HG02759 (cell line): Measurements from ENCODE around the gene SOCS7.
"Not testable (repeated sequence)": the region's sequence is repeated elsewhere in the genome, so short reads cannot be mapped to it uniquely, and the experiment has no call there.

Experiments used
- ATAC-seq: cut with Tn5 transposase; IDR thresholded peaks from one replicate; pipeline ENCODE4 v1.9.1; 2021; ENCODE audit warnings: mild to moderate bottlenecking, moderate library complexity; ENCODE audit not compliant: unreplicated experiment

SOCS7 gene

GRCh38 chr17:38437313-38437712 lies 85.7 kb downstream of the SOCS7 start:
- ATAC-seq = not testable (repeated sequence)

DNA sequence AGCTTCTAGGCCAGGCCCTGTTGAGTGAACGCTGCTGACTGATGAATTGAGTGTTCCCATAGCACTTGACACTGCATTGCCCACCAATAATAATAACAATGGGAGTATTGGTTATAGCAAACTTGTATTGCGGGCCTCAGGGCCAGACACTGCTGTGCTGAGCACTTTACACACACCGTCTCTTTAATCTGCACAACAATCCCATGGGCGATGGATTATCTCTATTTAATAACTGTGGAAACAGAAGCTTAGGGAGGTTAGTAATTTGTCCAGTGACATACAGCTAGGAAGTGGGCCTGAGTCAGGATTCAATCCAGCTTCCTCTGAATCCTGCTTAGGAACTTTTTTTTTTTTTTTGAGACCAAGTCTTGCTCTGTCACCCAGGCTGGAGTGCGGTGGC lies 87.8 kb downstream of the SOCS7 start:
- no peak for ATAC-seq

DNA sequence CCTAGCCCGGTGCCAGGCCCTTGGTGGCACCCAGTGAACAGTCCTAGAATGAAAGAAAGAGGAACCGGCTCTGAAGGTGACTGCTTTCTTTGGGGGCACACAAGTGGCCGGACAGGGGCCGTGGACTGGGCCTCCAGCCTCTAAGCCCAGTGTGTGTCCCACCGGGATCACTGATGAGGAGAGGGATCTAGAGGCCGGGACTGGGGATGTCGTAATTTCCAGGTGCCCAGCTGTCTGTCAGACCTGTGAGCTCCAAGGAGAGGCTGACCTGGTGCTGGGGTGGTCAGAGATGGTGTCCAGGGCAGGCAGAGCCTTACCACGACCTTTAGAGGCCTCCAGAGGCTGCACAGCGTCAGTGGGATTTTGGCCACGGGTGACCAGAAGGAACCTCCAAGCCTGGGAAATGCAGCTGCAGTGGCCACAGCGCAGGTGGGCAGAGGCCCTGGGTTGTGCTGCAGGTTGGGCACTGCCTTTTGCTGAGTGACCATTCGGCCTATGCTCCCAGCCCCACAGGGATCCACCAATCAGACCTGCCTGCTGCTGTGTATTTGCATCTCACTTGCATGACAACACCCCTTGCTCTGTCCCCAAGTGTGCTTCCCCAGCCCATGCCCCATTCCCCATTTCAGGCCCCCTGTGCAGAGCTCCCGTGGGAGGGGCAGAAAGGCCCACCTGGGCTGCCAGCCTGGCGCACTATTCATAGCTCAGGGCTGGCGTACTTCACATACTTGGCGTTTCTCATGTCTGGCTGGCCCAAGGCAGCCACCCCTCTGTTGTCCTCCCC lies 89.2 kb downstream of the SOCS7 start:
- no peak for ATAC-seq

- no peak for ATAC-seq
These were observed 89.9 kb downstream of the SOCS7 start for GRCh38 chr17:38441429-38442061.

- ATAC-seq = no peak
These were observed 90.9 kb downstream of the SOCS7 start for GRCh38 chr17:38442548-38442947.

DNA sequence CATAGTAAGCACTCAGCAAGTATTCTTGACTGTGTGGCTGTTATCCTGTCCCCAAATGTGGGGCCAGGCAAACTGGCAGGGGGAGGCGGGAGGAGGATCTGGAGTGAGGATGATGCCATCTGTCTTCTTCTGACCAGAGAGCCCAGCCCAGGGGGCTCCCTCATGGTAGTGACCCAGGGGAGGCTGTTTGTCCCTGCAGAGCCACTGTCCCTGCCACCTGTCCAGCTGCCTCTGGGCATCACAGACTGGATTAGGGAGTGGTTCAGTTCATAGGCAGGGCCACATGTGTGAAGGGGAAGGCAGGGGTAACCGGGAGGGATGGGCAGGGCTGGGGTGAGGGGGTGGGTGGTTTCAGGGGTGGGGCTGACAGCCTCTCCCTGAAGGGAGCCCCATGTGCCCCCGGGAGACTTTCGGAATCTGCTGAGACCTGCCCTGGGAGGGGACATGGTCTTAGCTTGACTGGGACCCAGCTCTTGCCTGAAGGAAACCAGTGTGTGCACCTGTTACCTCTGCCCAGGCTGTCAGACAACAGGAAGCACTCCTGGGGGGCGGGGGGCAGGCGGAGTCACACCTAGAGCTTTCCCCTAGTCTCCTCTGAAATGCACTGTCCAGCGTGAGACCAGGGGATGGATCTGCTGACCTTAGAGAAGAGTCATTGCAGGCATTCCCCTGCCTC lies 91.8 kb downstream of the SOCS7 start:
- no peak for ATAC-seq

- no peak for ATAC-seq
These were observed 92.5 kb downstream of the SOCS7 start for GRCh38 chr17:38444151-38444550.

DNA sequence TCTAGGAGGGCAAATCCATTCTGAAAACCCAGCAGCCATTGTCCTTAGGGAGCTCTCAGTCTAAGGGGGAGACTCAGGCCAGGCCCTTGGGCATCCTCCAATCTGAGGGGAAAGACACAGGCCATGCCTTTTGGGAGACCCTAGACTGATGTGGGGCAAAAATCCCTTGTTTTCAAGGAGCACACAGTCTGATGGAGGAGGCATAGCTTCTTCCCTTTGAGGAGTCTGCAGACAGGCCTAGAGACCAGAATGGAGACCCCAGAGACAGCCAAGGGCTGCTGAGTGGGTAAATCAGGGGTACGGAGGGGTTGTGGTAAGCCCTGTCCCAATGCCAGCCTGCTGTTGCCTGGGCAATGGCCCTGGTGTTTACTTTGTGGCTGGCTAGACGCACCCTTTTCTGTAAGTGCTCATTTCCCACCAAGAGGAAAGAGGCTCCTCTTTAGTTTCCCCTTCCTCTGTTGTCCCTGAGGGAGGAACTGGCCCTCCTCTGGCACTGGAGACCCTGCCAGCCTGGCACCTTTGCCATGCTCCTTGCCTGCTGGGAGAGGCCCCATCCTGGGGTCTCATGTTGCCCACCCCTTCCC lies 96.0 kb downstream of the SOCS7 start:
- ATAC-seq = no peak

DNA sequence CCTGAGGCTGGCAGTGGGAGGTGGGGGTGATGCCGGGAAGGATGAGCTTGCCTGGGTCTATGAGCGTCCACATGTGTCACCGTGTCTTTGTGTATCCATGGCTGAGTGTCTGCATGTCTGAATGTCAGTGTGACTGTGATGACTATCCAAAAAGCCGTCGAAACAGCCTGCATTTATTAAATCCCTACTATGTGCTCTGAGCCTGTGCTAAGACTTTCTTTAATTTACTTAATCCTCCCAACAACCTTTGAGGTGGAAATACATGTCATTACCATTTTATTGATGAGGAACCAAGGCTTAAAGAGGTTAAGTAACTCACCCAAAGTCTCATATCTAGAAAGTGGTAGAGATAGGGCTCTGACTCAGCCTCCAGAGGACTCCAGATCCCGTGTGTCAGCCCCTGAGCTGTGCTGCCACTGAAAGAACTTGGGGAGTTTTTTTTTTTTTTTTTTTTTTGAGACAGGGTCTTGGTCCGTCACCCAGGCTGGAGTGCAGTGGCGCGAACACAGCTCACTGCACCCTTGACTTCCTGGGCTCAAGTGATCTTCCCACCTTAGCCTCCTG lies 96.6 kb downstream of the SOCS7 start:
- ATAC-seq = no peak

DNA sequence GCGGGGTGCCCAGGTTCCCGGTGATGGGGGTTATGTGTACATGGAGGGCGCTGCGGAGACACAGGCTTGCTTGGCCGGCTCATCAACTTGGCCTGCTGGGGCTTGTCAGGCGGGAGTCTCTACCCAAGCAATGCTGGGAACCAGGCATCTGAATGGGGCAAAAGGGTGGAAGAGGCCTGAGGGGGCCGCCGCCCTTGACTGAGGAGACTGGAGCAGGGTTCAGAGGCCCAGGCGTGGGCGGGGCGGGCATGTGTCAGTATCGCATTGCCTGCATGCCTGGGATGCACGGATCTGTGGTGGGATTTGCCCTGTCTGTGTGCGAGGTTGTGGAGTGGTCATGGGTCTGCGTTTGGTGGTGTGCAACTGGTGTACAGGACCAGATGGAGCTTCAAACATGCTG lies 97.7 kb downstream of the SOCS7 start:
- no peak for ATAC-seq

- no peak for ATAC-seq
These were observed 98.9 kb downstream of the SOCS7 start for GRCh38 chr17:38450557-38451029.

- no peak for ATAC-seq
These were observed 99.6 kb downstream of the SOCS7 start for GRCh38 chr17:38451030-38451839.

DNA sequence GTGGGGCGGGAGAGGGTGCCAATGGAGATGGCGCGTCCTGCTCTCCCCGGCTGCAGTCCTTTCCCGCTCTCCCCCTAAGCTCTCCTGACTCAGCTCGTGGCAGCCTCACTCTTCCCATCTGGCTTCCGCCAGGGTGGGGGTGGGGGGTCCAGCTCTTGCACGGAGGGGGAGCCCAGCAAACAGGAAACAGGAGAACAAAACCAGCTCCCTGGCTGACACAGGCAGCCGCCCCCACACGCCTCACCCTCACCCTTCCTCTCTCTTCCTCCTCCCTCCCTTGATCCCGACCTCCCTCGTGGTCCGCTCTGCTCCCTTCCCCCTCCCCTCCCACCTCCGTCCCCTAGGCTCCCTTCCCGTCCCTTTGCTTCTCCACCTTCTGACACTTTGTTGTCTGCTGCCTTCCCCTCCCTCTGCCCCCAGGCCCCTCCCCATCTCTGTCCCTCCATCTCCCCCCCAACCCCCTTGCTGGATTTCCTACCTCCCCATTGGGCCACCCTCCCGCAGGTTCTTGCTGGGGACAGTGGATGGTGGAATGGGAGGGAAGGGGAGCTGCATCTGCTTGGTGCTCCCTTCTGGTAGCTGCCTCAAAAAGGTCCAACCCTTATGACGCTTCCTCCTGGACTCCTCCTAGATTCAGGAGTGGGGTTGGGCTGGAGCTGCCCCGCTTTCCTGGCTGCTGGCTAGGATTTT lies 100.3 kb downstream of the SOCS7 start:
- ATAC-seq = no peak

- ATAC-seq = no peak
These were observed 101.1 kb downstream of the SOCS7 start for GRCh38 chr17:38452719-38453118.

DNA sequence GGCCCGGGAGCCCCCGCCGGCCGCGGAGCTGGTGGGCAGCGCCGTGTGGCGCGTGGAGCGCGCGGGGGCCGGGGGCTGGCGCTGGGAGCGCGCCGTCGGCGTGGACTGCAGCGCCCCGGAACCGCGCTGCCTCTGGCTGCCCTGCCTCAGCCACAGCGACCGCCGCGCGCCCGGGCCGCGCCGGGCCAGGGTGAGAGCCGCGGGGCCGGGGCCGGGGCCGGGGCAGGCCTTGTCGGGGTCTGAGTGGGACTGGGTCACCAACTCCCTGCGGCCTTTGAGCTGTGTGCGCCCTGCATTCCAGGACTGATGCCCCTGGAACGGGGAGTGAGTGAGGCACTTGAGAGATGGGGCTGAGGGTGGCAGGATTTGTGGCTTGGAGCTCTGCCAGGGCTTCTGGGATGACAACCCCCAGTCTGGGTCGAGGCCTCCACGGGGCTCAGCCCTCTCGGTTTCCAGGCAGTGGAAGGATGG lies 102.3 kb downstream of the SOCS7 start:
- ATAC-seq = no peak

- ATAC-seq = no peak
These were observed 102.9 kb downstream of the SOCS7 start for GRCh38 chr17:38454532-38454931.
